ENCODE measurements around the gene PFDN2.
A peak's percentile ranks its signal among the peaks of the same experiment; 100 is the strongest.
"Not testable (repeated sequence)": the region's sequence is repeated elsewhere in the genome, so short reads cannot be mapped to it uniquely, and the experiment has no call there.

Gene PFDN2

GRCh38 chr1:161138431-161138830, 20.6 kb upstream of the PFDN2 start:
- no peak for DNase-seq (ENCODE audit: low read depth in 2 of 2)

GRCh38 chr1:161137881-161138280, 20.0 kb upstream of the PFDN2 start:
- DNase-seq (ENCODE audit: low read depth in 2 of 2) = no peak

GRCh38 chr1:161133220-161133740, 15.4 kb upstream of the PFDN2 start:
- no peak for DNase-seq (ENCODE audit: low read depth in 2 of 2)

GRCh38 chr1:161132410-161133219, 14.8 kb upstream of the PFDN2 start, which contains the start of gene DEDD:
TSS of gene DEDD (minus strand) at chr1:161132667. CDS start at chr1:161124462, 8,205 bp downstream.
- DNase-seq (ENCODE audit: low read depth in 2 of 2) = peak; percentile 76 to 89

GRCh38 chr1:161131523-161132409, 13.9 kb upstream of the PFDN2 start:
- DNase-seq (ENCODE audit: low read depth in 2 of 2) = no peak

- no peak for DNase-seq (ENCODE audit: low read depth in 2 of 2)
Observed at GRCh38 chr1:161130266-161130665, 12.4 kb upstream of the PFDN2 start.

GRCh38 chr1:161128591-161129420, 11.0 kb upstream of the PFDN2 start:
- no peak for DNase-seq (ENCODE audit: low read depth in 2 of 2)

- no peak for DNase-seq (ENCODE audit: low read depth in 2 of 2)
Observed at GRCh38 chr1:161127649-161128048, 9.8 kb upstream of the PFDN2 start.

- no peak for DNase-seq (ENCODE audit: low read depth in 2 of 2)
Observed at GRCh38 chr1:161122967-161123366, 5.1 kb upstream of the PFDN2 start.

GRCh38 chr1:161121834-161122233, 4.0 kb upstream of the PFDN2 start:
- no peak for DNase-seq (ENCODE audit: low read depth in 2 of 2)

- DNase-seq (ENCODE audit: low read depth in 2 of 2) = no peak
Observed at GRCh38 chr1:161121042-161121650, 3.3 kb upstream of the PFDN2 start.

- DNase-seq (ENCODE audit: low read depth in 2 of 2) = peak; percentile 48 to 52
Observed at GRCh38 chr1:161119092-161119903, 1.5 kb upstream of the PFDN2 start.

- not testable (repeated sequence) for DNase-seq (ENCODE audit: low read depth in 2 of 2)
Observed at GRCh38 chr1:161115961-161116360, 1.9 kb downstream of the PFDN2 start.

GRCh38 chr1:161115132-161115711, 2.6 kb downstream of the PFDN2 start:
- peak; percentile 24 to 37 for DNase-seq (ENCODE audit: low read depth in 2 of 2)

GRCh38 chr1:161114556-161114955, 3.3 kb downstream of the PFDN2 start:
- DNase-seq (ENCODE audit: low read depth in 2 of 2) = no peak

- no peak for DNase-seq (ENCODE audit: low read depth in 2 of 2)
Observed at GRCh38 chr1:161113915-161114314, 3.9 kb downstream of the PFDN2 start.

- no peak for DNase-seq (ENCODE audit: low read depth in 2 of 2)
Observed at GRCh38 chr1:161111527-161111926, 6.3 kb downstream of the PFDN2 start.

- no peak for DNase-seq (ENCODE audit: low read depth in 2 of 2)
Observed at GRCh38 chr1:161111117-161111516, 6.7 kb downstream of the PFDN2 start.

GRCh38 chr1:161106431-161106830, 11.4 kb downstream of the PFDN2 start:
- no peak for DNase-seq (ENCODE audit: low read depth in 2 of 2)

GRCh38 chr1:161100556-161100955, 17.3 kb downstream of the PFDN2 start:
- DNase-seq (ENCODE audit: low read depth in 2 of 2) = no peak

All from stimulated activated CD4-positive, alpha-beta T cell treated with anti-CD3 and anti-CD28 coated beads, Interleukin-4, amount 100 ng/mL, for 48 hours (primary cell).